Stimulated activated CD4-positive, alpha-beta T cell treated with anti-CD3 and anti-CD28 coated beads, Interleukin-4, amount 100 ng/mL, for 48 hours (primary cell): ENCODE data around the gene ANKRD2.

Experiments
- DNase-seq, 2 donors: peaks; one replicate each; pipeline ENCODE4 v3.0.0-alpha.2; 2020; ENCODE audit warnings: low read depth in 2 of 2

Gene ANKRD2

GRCh38 chr10:97596101-97597082 lies 23.8 kb downstream of the ANKRD2 start:
- no peak for DNase-seq

- DNase-seq = no peak
Observed at GRCh38 chr10:97597778-97598177, 25.2 kb downstream of the ANKRD2 start.

- DNase-seq = no peak
Observed at GRCh38 chr10:97598407-97599271, 26.1 kb downstream of the ANKRD2 start.

- DNase-seq = no peak
Observed at GRCh38 chr10:97599272-97599619, 26.7 kb downstream of the ANKRD2 start.

- no peak for DNase-seq
Observed at GRCh38 chr10:97600616-97601015, 28.0 kb downstream of the ANKRD2 start.

GRCh38 chr10:97601268-97602215 lies 29.0 kb downstream of the ANKRD2 start:
- DNase-seq = no peak

GRCh38 chr10:97607095-97607636 lies 34.6 kb downstream of the ANKRD2 start:
- DNase-seq = no peak

- DNase-seq = no peak
Observed at GRCh38 chr10:97608991-97609561, 36.5 kb downstream of the ANKRD2 start.

GRCh38 chr10:97611473-97611872 lies 38.9 kb downstream of the ANKRD2 start:
- no peak for DNase-seq

GRCh38 chr10:97612386-97612785 lies 39.8 kb downstream of the ANKRD2 start:
- no peak for DNase-seq

- DNase-seq = no peak
Observed at GRCh38 chr10:97618285-97618684, 45.7 kb downstream of the ANKRD2 start.

GRCh38 chr10:97618733-97619132 lies 46.2 kb downstream of the ANKRD2 start:
- no peak for DNase-seq

GRCh38 chr10:97623277-97623676 lies 50.7 kb downstream of the ANKRD2 start:
- DNase-seq = no peak

GRCh38 chr10:97627731-97628130 lies 55.2 kb downstream of the ANKRD2 start:
- DNase-seq = no peak

GRCh38 chr10:97628228-97628627 lies 55.6 kb downstream of the ANKRD2 start:
- no peak for DNase-seq

GRCh38 chr10:97629289-97629688 lies 56.7 kb downstream of the ANKRD2 start:
- DNase-seq = no peak

- no peak for DNase-seq
Observed at GRCh38 chr10:97631098-97631497, 58.5 kb downstream of the ANKRD2 start.

GRCh38 chr10:97632949-97633884 lies 60.6 kb downstream of the ANKRD2 start, which contains the start of gene MORN4:
MORN4 (minus strand) TSS chr10:97633500; CDS start chr10:97619653, 13,847 bp downstream.
- peak; percentile 83 to 88 for DNase-seq
